Measurements from ENCODE around the gene MTMR6.
A peak's percentile ranks its signal among the peaks of the same experiment; 100 is the strongest.

Gene MTMR6

DNA sequence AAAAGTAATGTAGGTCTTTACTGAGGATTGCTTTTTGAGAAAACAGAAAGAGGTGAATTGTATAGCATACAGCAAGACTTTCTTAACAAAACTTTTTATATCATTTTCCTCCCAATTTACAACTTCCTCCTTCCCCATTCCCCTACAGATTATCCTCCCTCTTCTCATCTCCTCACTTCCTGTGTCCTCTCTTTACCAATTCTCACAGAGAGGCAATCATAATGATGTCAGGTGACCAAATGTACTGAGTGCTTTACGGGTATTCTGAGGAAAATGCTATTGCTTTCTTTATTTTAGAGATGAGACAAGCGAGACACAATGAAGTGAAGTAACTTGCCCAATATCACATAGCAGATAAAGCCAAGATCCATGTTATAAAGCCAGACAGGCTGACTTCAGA is 1.7 kb upstream of the MTMR6 start:
- no peak for ATAC-seq (ENCODE audit: insufficient read depth, low read depth)

GRCh38 chr13:25286308-25286968 is 850 bp downstream of the MTMR6 start:
- peaks cover 58% of the 10 kb centered on the region for H3K79me2 ChIP-seq (ENCODE audit: insufficient read depth, low read length)

More for the DNA sequence above, 1.7 kb upstream of the MTMR6 start:
- Histone ChIP-seq H3K4me2 (ENCODE audit: insufficient read depth, low read length) (no peak overlapping the region), H3K4me1 (ENCODE audit: insufficient read depth, low read length) (peaks cover 54% of the 10 kb centered on the region), H3K79me2 (ENCODE audit: insufficient read depth, low read length) (peaks cover 33% of the 10 kb centered on the region), H3K27me3 (ENCODE audit: insufficient read depth, low read length, poor library complexity) (no peaks in the 10 kb centered on the region), H3K9me3 (ENCODE audit: insufficient read depth, low read length, severe bottlenecking) (no peaks in the 10 kb centered on the region), H3K9ac (ENCODE audit: low read depth, low read length) (no peak overlapping the region), H2AFZ (ENCODE audit: low read depth, low read length) (peak overlapping the region; percentile 62), H3K36me3 (ENCODE audit: insufficient read depth, low read length) (no peaks in the 10 kb centered on the region; the same call in 1 of the 2 replicates), H3K4me3 (ENCODE audit: low read depth in 1 of 2, low read length in 2 of 2) (no peak overlapping the region), H4K20me1 (ENCODE audit: insufficient read depth, low read length) (peaks cover 3% of the 10 kb centered on the region; the same call in 1 of the 2 replicates), H3K27ac (ENCODE audit: low read length) (no peak overlapping the region)
- TF ChIP-seq CTCF (IDR thresholded peaks at IDR 0.05; ENCODE audit: borderline replicate concordance, extremely low read depth, low read length, poor library complexity, severe bottlenecking) (no peak), EZH2 (IDR thresholded peaks at IDR 0.05; ENCODE audit: borderline replicate concordance, low read depth, low read length, severe bottlenecking) (no peak)
- no peak for DNase-seq

DNA sequence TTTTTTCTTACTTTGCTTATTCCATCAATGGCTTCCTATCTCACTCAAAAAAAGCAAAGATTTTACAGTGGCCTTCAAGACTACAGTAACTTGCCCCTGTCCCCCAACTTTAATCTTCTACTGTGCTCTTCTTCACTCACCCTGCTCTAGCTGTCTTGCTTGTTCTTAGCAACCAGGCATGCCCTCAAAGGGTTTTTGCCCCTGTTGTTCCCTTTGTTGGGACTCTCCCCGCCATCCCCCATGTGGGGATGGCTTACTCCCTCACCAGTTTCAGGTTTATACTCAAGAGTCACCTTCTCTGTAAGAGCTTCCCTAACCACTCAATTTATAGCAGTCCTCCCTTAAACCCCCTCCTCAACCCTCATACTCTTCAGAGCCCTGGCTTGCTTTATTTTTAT is 5.4 kb downstream of the MTMR6 start:
- H3K4me1 ChIP-seq (ENCODE audit: insufficient read depth, low read length): peaks cover 31% of the 10 kb centered on the region
- H3K79me2 ChIP-seq (ENCODE audit: insufficient read depth, low read length): peaks cover 97% of the 10 kb centered on the region
- H4K20me1 ChIP-seq (ENCODE audit: insufficient read depth, low read length): peaks cover 35% of the 10 kb centered on the region; the same call in 1 of the 2 replicates
- H3K4me2 ChIP-seq (ENCODE audit: insufficient read depth, low read length): 0 out of 2 replicates have a peak overlapping the region, but pooled peaks have one; percentile 2
- no peak for ATAC-seq (ENCODE audit: insufficient read depth, low read depth)
- no peak overlapping the region for H3K9ac ChIP-seq (ENCODE audit: low read depth, low read length)
- H3K27me3 ChIP-seq (ENCODE audit: insufficient read depth, low read length, poor library complexity): no peaks in the 10 kb centered on the region
- H3K4me3 ChIP-seq (ENCODE audit: low read depth in 1 of 2, low read length in 2 of 2): no peak overlapping the region
- no peak overlapping the region for H2AFZ ChIP-seq (ENCODE audit: low read depth, low read length)
- no peaks in the 10 kb centered on the region; the same call in 1 of the 2 replicates for H3K36me3 ChIP-seq (ENCODE audit: insufficient read depth, low read length)
- TF ChIP-seq EZH2 (IDR thresholded peaks at IDR 0.05; ENCODE audit: borderline replicate concordance, low read depth, low read length, severe bottlenecking): no peak
- no peak for TF ChIP-seq CTCF (IDR thresholded peaks at IDR 0.05; ENCODE audit: borderline replicate concordance, extremely low read depth, low read length, poor library complexity, severe bottlenecking)
- no peak for DNase-seq
- no peak overlapping the region for H3K27ac ChIP-seq (ENCODE audit: low read length)
- H3K9me3 ChIP-seq (ENCODE audit: insufficient read depth, low read length, severe bottlenecking): no peaks in the 10 kb centered on the region

More at GRCh38 chr13:25286308-25286968, 850 bp downstream of the MTMR6 start:
- peak overlapping the region; percentile 92 for H2AFZ ChIP-seq (ENCODE audit: low read depth, low read length)
- H3K4me1 ChIP-seq (ENCODE audit: insufficient read depth, low read length): peaks cover 45% of the 10 kb centered on the region
- H3K27ac ChIP-seq (ENCODE audit: low read length): peak overlapping the region; percentile 75
- peak overlapping the region; percentile 75 for H3K9ac ChIP-seq (ENCODE audit: low read depth, low read length)
- ATAC-seq (ENCODE audit: insufficient read depth, low read depth) (peak; percentile 46), DNase-seq (peak; percentile 58)
- peak overlapping the region; percentile 65 to 78 for H3K4me3 ChIP-seq (ENCODE audit: low read depth in 1 of 2, low read length in 2 of 2)
- peak overlapping the region; percentile 76 for H3K4me2 ChIP-seq (ENCODE audit: insufficient read depth, low read length)
- H3K27me3 ChIP-seq (ENCODE audit: insufficient read depth, low read length, poor library complexity): no peaks in the 10 kb centered on the region
- peaks cover 15% of the 10 kb centered on the region; the same call in 1 of the 2 replicates for H4K20me1 ChIP-seq (ENCODE audit: insufficient read depth, low read length)
- no peaks in the 10 kb centered on the region; the same call in 1 of the 2 replicates for H3K36me3 ChIP-seq (ENCODE audit: insufficient read depth, low read length)
- TF ChIP-seq EZH2 (IDR thresholded peaks at IDR 0.05; ENCODE audit: borderline replicate concordance, low read depth, low read length, severe bottlenecking) (no peak), CTCF (IDR thresholded peaks at IDR 0.05; ENCODE audit: borderline replicate concordance, extremely low read depth, low read length, poor library complexity, severe bottlenecking) (no peak)
- no peaks in the 10 kb centered on the region for H3K9me3 ChIP-seq (ENCODE audit: insufficient read depth, low read length, severe bottlenecking)

All from DND-41 (cell line).